ENCODE measurements around the gene IPCEF1.
"Not testable (repeated sequence)": the region's sequence is repeated elsewhere in the genome, so short reads cannot be mapped to it uniquely, and the experiment has no call there.

Gene IPCEF1

GRCh38 chr6:154329350-154330170 lies 27.0 kb downstream of the IPCEF1 start:
- no peak for DNase-seq

GRCh38 chr6:154327313-154327712 lies 29.3 kb downstream of the IPCEF1 start:
- DNase-seq = not testable (repeated sequence)

- no peak for DNase-seq
These were observed 31.5 kb downstream of the IPCEF1 start for GRCh38 chr6:154325142-154325541.

- no peak for DNase-seq
These were observed 36.4 kb downstream of the IPCEF1 start for GRCh38 chr6:154320181-154320580.

- no peak for DNase-seq
These were observed 37.3 kb downstream of the IPCEF1 start for GRCh38 chr6:154319231-154319858.

- DNase-seq = no peak
These were observed 37.9 kb downstream of the IPCEF1 start for GRCh38 chr6:154318721-154319120.

- DNase-seq = no peak
These were observed 40.5 kb downstream of the IPCEF1 start for GRCh38 chr6:154316131-154316530.

GRCh38 chr6:154314084-154314483 lies 42.5 kb downstream of the IPCEF1 start:
- DNase-seq = no peak

GRCh38 chr6:154308986-154309385 lies 47.6 kb downstream of the IPCEF1 start:
- DNase-seq = no peak

- DNase-seq = no peak
These were observed 48.7 kb downstream of the IPCEF1 start for GRCh38 chr6:154307696-154308425.

GRCh38 chr6:154307147-154307546 lies 49.5 kb downstream of the IPCEF1 start:
- DNase-seq = not testable (repeated sequence)

GRCh38 chr6:154306696-154307095 lies 49.9 kb downstream of the IPCEF1 start:
- DNase-seq = no peak

- no peak for DNase-seq
These were observed 52.4 kb downstream of the IPCEF1 start for GRCh38 chr6:154304191-154304590.

GRCh38 chr6:154303642-154304041 lies 53.0 kb downstream of the IPCEF1 start:
- not testable (repeated sequence) for DNase-seq

- DNase-seq = no peak
These were observed 54.5 kb downstream of the IPCEF1 start for GRCh38 chr6:154301839-154302752.

- DNase-seq = no peak
These were observed 55.4 kb downstream of the IPCEF1 start for GRCh38 chr6:154301086-154301625.

- no peak for DNase-seq
These were observed 58.3 kb downstream of the IPCEF1 start for GRCh38 chr6:154298297-154298696.

- no peak for DNase-seq
These were observed 58.9 kb downstream of the IPCEF1 start for GRCh38 chr6:154297721-154298120.

GRCh38 chr6:154297210-154297609 lies 59.4 kb downstream of the IPCEF1 start:
- DNase-seq = no peak

GRCh38 chr6:154295733-154296132 lies 60.9 kb downstream of the IPCEF1 start:
- no peak for DNase-seq

GRCh38 chr6:154292855-154293519 lies 63.6 kb downstream of the IPCEF1 start:
- DNase-seq = no peak

- no peak for DNase-seq
These were observed 64.5 kb downstream of the IPCEF1 start for GRCh38 chr6:154292066-154292465.

All from NCI-H524 (cell line).